SK-N-SH treated with all-trans-retinoic acid at 6 μM for 48 hours (cell line): ENCODE results near the gene RAX2.

Experiments
- ATAC-seq: fragments of 200-7000 bp; cut with Tn5 transposase; 3 replicates; pipeline ENCODE4 v1.9.1; 2020; ENCODE audit warnings: mild to moderate bottlenecking, moderate library complexity
- ARNTL ChIP-seq: fragments of 450-650 bp; formaldehyde crosslinking; IDR thresholded peaks from 2 replicates; pipeline ENCODE4 v1.5.0; 2020; ENCODE audit warnings: low read depth, mild to moderate bottlenecking, moderate library complexity, borderline replicate concordance
- BACH2 ChIP-seq: fragments of 250-450 bp; sonication (Bioruptor Pico); IDR thresholded peaks from 2 replicates; pipeline ENCODE4 v1.9.0; 2021; ENCODE audit warnings: mild to moderate bottlenecking, borderline replicate concordance
- ESRRG ChIP-seq: fragments of 250-450 bp; sonication (Bioruptor Pico); IDR thresholded peaks from 2 replicates; pipeline ENCODE4 v1.6.1; 2021; ENCODE audit warnings: mild to moderate bottlenecking
- GLIS3 ChIP-seq: fragments of 250-450 bp; sonication (Bioruptor Pico); IDR thresholded peaks from 2 replicates; pipeline ENCODE4 v1.5.0; 2020; ENCODE audit warnings: mild to moderate bottlenecking, moderate library complexity
- ISL1 ChIP-seq: fragments of 250-450 bp; sonication (Bioruptor Pico); IDR thresholded peaks from 2 replicates; pipeline ENCODE4 v2.1.2; 2022; ENCODE audit warnings: mild to moderate bottlenecking, moderate library complexity
- OSR1 ChIP-seq: fragments of 250-450 bp; sonication (Bioruptor Pico); IDR thresholded peaks from 2 replicates; pipeline ENCODE4 v1.8.0; 2022; ENCODE audit warnings: moderate library complexity, mild to moderate bottlenecking, inconsistent platforms
- PPARA ChIP-seq: fragments of 250-450 bp; sonication (Bioruptor Pico); IDR thresholded peaks from 2 replicates; pipeline ENCODE4 v1.5.0; 2020; ENCODE audit warnings: mild to moderate bottlenecking, borderline replicate concordance
- RARB ChIP-seq: fragments of 250-450 bp; sonication (Bioruptor Pico); IDR thresholded peaks from 2 replicates; pipeline ENCODE4 v1.8.0; 2021; ENCODE audit warnings: mild to moderate bottlenecking, moderate library complexity
- SNAI2 ChIP-seq: fragments of 250-450 bp; sonication (Bioruptor Pico); IDR thresholded peaks from 2 replicates; pipeline ENCODE4 v1.5.0; 2020; ENCODE audit warnings: mild to moderate bottlenecking, moderate library complexity
- TCF4 ChIP-seq: fragments of 250-450 bp; sonication (Bioruptor Pico); IDR thresholded peaks from 2 replicates; pipeline ENCODE4 v1.8.0; 2021; ENCODE audit warnings: mild to moderate bottlenecking, moderate library complexity, borderline replicate concordance
- TOX ChIP-seq: fragments of 250-450 bp; sonication (Bioruptor Pico); IDR thresholded peaks from 2 replicates; pipeline ENCODE4 v1.8.0; 2021; ENCODE audit warnings: mild to moderate bottlenecking, moderate library complexity, borderline replicate concordance
- ZFP3 ChIP-seq: fragments of 250-450 bp; sonication (Bioruptor Pico); IDR thresholded peaks from 2 replicates; pipeline ENCODE4 v1.5.0; 2020; ENCODE audit warnings: mild to moderate bottlenecking, moderate library complexity
- ZFP30 ChIP-seq: fragments of 450-650 bp; formaldehyde crosslinking; IDR thresholded peaks from 2 replicates; pipeline ENCODE4 v1.5.0; 2022; ENCODE audit warnings: mild to moderate bottlenecking, moderate library complexity
- ZNF565 ChIP-seq: fragments of 450-650 bp; formaldehyde crosslinking; conservative IDR thresholded peaks from 2 replicates; pipeline ENCODE4 v1.5.0; 2020; ENCODE audit warnings: low read depth, mild to moderate bottlenecking, moderate library complexity
- ZNF70 ChIP-seq: fragments of 450-650 bp; formaldehyde crosslinking; IDR thresholded peaks from 2 replicates; pipeline ENCODE4 v1.5.0; 2020; ENCODE audit warnings: mild to moderate bottlenecking, moderate library complexity
- TF ChIP-seq, protein P1 (sequence below): fragments of 250-450 bp; sonication (Bioruptor Pico); IDR thresholded peaks from 2 replicates; pipeline ENCODE4 v1.5.1; 2021; ENCODE audit warnings: mild to moderate bottlenecking, moderate library complexity
- TF ChIP-seq, protein P2 (sequence below): fragments of 250-450 bp; sonication (Bioruptor Pico); IDR thresholded peaks from 2 replicates; pipeline ENCODE4 v1.8.0; 2020; ENCODE audit warnings: mild to moderate bottlenecking, moderate library complexity, borderline replicate concordance
- TF ChIP-seq, protein P3 (sequence below): fragments of 250-450 bp; sonication (Bioruptor Pico); IDR thresholded peaks from 2 replicates; pipeline ENCODE4 v1.8.0; 2021; ENCODE audit warnings: low read depth, mild to moderate bottlenecking, moderate library complexity, borderline replicate concordance
- TF ChIP-seq, protein P4 (sequence below): fragments of 250-450 bp; sonication (Bioruptor Pico); IDR thresholded peaks from 2 replicates; pipeline ENCODE4 v1.5.0; 2020; ENCODE audit warnings: mild to moderate bottlenecking, moderate library complexity

RAX2 gene

DNA sequence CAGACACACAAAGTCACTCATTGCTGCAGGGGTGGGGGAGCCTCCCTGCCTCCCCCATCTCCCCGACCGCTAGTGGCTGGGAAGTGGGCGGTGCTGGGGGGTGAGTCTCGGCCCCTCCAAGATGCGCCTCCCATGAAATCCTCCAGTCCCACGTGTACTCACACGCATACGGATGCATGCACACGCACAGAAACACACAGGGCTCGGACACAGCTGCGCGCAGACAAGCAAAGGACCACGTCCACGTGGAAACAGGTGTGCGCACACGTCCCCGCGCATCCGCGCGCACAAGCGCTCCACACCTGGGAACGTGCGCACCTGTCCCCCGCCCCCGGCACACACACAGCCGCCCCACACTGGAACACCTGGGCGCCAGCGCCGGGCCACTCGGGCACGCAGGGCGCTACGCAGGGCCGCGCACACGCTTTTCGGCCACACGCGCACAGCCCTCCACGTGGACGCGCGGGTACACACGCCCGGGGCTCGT is 13.5 kb upstream of the RAX2 start:
- no peak for ATAC-seq
- TF ChIP-seq ISL1 (CRISPR knock-in tag) (no peak), GLIS3 (CRISPR knock-in tag) (no peak), ZNF70 (no peak), SNAI2 (no peak)
- TF ChIP-seq, protein P1, sequence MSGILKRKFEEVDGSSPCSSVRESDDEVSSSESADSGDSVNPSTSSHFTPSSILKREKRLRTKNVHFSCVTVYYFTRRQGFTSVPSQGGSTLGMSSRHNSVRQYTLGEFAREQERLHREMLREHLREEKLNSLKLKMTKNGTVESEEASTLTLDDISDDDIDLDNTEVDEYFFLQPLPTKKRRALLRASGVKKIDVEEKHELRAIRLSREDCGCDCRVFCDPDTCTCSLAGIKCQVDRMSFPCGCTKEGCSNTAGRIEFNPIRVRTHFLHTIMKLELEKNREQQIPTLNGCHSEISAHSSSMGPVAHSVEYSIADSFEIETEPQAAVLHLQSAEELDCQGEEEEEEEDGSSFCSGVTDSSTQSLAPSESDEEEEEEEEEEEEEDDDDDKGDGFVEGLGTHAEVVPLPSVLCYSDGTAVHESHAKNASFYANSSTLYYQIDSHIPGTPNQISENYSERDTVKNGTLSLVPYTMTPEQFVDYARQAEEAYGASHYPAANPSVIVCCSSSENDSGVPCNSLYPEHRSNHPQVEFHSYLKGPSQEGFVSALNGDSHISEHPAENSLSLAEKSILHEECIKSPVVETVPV (CRISPR knock-in tag) = no peak
- TF ChIP-seq, protein P2, sequence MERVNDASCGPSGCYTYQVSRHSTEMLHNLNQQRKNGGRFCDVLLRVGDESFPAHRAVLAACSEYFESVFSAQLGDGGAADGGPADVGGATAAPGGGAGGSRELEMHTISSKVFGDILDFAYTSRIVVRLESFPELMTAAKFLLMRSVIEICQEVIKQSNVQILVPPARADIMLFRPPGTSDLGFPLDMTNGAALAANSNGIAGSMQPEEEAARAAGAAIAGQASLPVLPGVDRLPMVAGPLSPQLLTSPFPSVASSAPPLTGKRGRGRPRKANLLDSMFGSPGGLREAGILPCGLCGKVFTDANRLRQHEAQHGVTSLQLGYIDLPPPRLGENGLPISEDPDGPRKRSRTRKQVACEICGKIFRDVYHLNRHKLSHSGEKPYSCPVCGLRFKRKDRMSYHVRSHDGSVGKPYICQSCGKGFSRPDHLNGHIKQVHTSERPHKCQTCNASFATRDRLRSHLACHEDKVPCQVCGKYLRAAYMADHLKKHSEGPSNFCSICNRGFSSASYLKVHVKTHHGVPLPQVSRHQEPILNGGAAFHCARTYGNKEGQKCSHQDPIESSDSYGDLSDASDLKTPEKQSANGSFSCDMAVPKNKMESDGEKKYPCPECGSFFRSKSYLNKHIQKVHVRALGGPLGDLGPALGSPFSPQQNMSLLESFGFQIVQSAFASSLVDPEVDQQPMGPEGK (CRISPR knock-in tag) = no peak
- TF ChIP-seq, all 23 proteins: peak for 0

DNA sequence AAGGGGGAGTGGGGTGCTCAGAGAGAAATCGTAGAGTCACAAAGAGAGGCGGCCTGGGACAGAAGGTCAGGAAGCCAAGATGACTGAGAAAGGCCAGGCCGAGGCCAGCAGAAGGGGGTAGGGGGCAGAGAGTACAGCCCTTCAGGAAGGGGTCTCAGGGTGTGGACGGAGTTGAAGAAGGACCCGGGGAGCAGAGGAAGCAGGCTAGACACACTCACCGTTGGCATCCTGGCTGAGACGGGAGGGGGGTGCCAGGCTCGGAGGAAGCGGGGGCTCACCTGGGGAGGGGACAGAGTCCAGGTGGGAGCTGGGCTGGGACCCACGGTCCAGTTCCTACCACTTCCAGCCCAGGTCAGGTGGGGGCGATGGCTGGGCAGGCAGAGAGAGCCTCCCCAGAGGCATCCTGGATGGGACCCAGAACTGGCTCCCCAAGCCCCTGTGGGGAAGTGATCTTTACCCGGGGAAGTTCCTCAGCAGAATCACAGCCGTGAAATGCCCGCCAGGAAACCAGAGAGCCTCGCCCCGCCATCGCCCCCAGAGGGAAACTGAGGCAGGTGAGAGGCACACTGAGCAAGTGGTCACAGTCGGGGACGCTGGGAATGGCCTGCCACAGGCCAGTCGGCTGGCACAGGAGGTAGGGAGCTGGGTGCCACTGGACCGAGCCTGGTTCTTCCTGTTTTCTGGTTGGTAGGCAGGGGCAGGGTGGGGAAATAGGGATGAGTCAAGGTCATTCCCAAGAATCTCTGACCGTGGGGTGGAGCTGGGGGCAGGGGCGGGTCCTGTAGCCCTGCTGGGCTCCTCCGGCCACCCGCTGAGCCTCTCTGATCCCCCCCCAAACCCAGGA is 12.8 kb upstream of the RAX2 start:
- no peak; the same call in 2 of the 3 replicates for ATAC-seq
- TF ChIP-seq, protein P3, sequence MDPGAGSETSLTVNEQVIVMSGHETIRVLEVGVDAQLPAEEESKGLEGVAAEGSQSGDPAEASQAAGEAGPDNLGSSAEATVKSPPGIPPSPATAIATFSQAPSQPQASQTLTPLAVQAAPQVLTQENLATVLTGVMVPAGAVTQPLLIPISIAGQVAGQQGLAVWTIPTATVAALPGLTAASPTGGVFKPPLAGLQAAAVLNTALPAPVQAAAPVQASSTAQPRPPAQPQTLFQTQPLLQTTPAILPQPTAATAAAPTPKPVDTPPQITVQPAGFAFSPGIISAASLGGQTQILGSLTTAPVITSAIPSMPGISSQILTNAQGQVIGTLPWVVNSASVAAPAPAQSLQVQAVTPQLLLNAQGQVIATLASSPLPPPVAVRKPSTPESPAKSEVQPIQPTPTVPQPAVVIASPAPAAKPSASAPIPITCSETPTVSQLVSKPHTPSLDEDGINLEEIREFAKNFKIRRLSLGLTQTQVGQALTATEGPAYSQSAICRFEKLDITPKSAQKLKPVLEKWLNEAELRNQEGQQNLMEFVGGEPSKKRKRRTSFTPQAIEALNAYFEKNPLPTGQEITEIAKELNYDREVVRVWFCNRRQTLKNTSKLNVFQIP (CRISPR knock-in tag) = no peak
- TF ChIP-seq ZFP3 (CRISPR knock-in tag) = no peak
- TF ChIP-seq, protein P1 (CRISPR knock-in tag) = no peak
- TF ChIP-seq ZFP30 (CRISPR knock-in tag) = no peak
- TF ChIP-seq PPARA (CRISPR knock-in tag) = no peak

DNA sequence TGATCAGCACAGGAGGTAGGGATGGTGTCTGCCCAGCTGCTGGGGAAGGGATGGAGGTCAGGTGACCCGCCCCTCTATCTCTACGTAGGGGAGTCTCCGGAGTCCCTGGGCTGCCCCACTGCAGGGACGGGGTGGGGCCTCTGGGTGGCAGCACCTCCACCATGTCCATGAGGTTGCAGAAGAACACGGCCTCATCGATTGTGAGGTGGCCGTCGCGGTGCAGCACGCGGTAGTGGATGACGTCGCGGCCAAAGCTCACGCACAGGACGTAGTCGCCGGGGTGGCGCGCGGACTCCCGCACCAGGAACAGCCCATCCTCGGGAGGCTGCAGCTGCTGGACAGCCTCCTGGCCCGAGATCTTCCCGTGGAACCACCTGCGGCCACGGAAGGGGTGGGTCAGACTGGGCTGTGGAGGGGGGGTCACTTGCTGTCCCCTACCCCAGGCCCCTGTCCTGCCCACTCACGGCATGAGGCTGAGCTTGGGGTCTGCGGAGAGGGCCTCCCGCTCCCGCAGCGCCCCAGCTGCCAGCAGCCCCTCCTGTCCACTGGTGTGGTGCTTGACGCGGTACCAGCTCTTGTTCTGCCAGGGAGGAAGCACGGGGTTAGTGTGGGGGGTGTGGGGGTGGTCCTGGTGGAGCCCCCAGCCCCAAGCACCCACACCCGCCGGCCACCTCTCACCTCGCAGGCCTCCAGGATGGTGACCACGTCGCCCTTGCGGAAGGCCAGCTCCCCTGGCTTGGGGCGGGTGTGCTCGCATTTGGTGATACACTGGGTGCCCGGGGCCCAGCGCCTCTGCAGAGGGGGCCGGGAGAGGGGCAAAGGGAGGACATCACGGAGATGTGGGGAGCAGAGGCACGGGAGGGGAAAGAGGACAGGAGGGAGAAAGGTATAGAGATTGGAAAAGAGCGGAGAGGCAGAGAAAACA is 11.9 kb upstream of the RAX2 start:
- TF ChIP-seq, protein P4, sequence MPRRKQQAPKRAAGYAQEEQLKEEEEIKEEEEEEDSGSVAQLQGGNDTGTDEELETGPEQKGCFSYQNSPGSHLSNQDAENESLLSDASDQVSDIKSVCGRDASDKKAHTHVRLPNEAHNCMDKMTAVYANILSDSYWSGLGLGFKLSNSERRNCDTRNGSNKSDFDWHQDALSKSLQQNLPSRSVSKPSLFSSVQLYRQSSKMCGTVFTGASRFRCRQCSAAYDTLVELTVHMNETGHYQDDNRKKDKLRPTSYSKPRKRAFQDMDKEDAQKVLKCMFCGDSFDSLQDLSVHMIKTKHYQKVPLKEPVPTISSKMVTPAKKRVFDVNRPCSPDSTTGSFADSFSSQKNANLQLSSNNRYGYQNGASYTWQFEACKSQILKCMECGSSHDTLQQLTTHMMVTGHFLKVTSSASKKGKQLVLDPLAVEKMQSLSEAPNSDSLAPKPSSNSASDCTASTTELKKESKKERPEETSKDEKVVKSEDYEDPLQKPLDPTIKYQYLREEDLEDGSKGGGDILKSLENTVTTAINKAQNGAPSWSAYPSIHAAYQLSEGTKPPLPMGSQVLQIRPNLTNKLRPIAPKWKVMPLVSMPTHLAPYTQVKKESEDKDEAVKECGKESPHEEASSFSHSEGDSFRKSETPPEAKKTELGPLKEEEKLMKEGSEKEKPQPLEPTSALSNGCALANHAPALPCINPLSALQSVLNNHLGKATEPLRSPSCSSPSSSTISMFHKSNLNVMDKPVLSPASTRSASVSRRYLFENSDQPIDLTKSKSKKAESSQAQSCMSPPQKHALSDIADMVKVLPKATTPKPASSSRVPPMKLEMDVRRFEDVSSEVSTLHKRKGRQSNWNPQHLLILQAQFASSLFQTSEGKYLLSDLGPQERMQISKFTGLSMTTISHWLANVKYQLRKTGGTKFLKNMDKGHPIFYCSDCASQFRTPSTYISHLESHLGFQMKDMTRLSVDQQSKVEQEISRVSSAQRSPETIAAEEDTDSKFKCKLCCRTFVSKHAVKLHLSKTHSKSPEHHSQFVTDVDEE (CRISPR knock-in tag) = no peak
- TF ChIP-seq OSR1 (no peak), ESRRG (CRISPR knock-in tag) (no peak), TCF4 (CRISPR knock-in tag) (no peak), ZNF565 (no peak)
- ATAC-seq = peak; percentile 66

DNA sequence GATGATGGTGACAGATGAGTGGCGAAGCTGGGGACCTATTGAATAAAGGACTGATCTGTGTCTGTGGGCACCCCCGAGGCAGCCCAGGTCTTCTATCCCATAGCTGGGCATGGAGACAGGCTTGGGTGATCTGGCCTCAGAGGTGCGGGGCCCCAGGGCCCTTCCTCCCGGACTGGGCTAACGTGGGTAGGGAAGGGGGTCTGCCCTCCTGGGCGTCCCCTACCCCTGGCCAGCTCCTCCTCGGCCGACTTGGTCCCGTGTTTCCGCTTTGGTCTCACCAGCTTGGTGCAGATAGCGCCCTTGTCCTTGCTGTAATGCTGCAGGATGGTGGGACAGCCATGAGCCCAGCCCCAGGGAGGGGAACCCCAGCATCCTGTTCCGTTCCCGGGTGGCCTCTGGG is 10.9 kb upstream of the RAX2 start:
- ATAC-seq = no peak
- TF ChIP-seq BACH2 (no peak), TCF4 (CRISPR knock-in tag) (no peak), ESRRG (CRISPR knock-in tag) (no peak), RARB (CRISPR knock-in tag) (no peak), TOX (CRISPR knock-in tag) (no peak), OSR1 (no peak), ARNTL (CRISPR knock-in tag) (no peak), ZNF70 (no peak), ZFP3 (CRISPR knock-in tag) (no peak), ZNF565 (no peak), ISL1 (CRISPR knock-in tag) (no peak)
- TF ChIP-seq, protein P4 (CRISPR knock-in tag) = no peak
